H9 (cell line): Measurements from ENCODE around the gene ANO9. TPM values are rescaled to one million over a fixed set of nuclear protein-coding genes. Genes with fewer than 3 reads are reported as not detected.

ENCODE experiments used
- DNase-seq: peaks from one replicate; pipeline ENCODE4 v3.0.0-alpha.2; 2017
- H2AFZ ChIP-seq: one replicate; pipeline ENCODE4 v1.6.1; 2013; ENCODE audit warnings: mild to moderate bottlenecking, low read length, control low read depth, moderate library complexity
- H2AK5ac ChIP-seq: 2 replicates; pipeline ENCODE4 v1.6.1; 2013; ENCODE audit warnings: low read length, control low read depth, mixed read lengths; ENCODE audit not compliant: insufficient read length
- H2BK120ac ChIP-seq: one replicate; pipeline ENCODE4 v1.6.1; 2013; ENCODE audit warnings: low read depth, mild to moderate bottlenecking, low read length, control low read depth, inconsistent platforms; ENCODE audit not compliant: poor library complexity, severe bottlenecking
- H2BK12ac ChIP-seq: 2 replicates; pipeline ENCODE4 v1.6.1; 2013; ENCODE audit warnings: low read length, control low read depth, mixed read lengths, low read depth; ENCODE audit not compliant: insufficient read length
- H2BK15ac ChIP-seq: 2 replicates; pipeline ENCODE4 v1.6.1; 2013; ENCODE audit warnings: low read depth, low read length, control low read depth
- H2BK20ac ChIP-seq: one replicate; pipeline ENCODE4 v1.6.1; 2013; ENCODE audit warnings: low read depth, mild to moderate bottlenecking, low read length, control low read depth, inconsistent platforms; ENCODE audit not compliant: poor library complexity, severe bottlenecking
- H2BK5ac ChIP-seq: 2 replicates; pipeline ENCODE4 v1.6.1; 2013; ENCODE audit warnings: low read length, control low read depth, mixed read lengths; ENCODE audit not compliant: insufficient read length
- H3K14ac ChIP-seq: 2 replicates; pipeline ENCODE4 v1.6.1; 2013; ENCODE audit warnings: low read length, control low read depth; ENCODE audit not compliant: insufficient read depth
- H3K18ac ChIP-seq: 2 replicates; pipeline ENCODE4 v1.6.1; 2013; ENCODE audit warnings: low read depth, mild to moderate bottlenecking, mixed read lengths, low read length, control low read depth; ENCODE audit not compliant: insufficient read length
- H3K23ac ChIP-seq: 2 replicates; pipeline ENCODE4 v1.6.1; 2013; ENCODE audit warnings: low read length, control low read depth, mixed read lengths, low read depth; ENCODE audit not compliant: insufficient read length
- H3K23me2 ChIP-seq: 2 replicates; pipeline ENCODE4 v1.6.1; 2013; ENCODE audit warnings: low read depth, mild to moderate bottlenecking, mixed read lengths, low read length, control low read depth; ENCODE audit not compliant: insufficient read length, poor library complexity, severe bottlenecking
- H3K27ac ChIP-seq: 2 replicates; pipeline ENCODE4 v1.5.1; 2013; ENCODE audit warnings: low read length, control low read depth, mixed read lengths, low read depth; ENCODE audit not compliant: insufficient read length
- H3K27me3 ChIP-seq: 2 replicates; pipeline ENCODE4 v1.6.1; 2013; ENCODE audit warnings: low read length, control low read depth, inconsistent platforms; ENCODE audit not compliant: insufficient read depth
- H3K4ac ChIP-seq: 2 replicates; pipeline ENCODE4 v1.6.1; 2013; ENCODE audit warnings: low read depth, mild to moderate bottlenecking, control low read depth, inconsistent platforms, low read length, moderate library complexity
- H3K4me1 ChIP-seq: 2 replicates; pipeline ENCODE4 v1.6.1; 2013; ENCODE audit warnings: low read length, control low read depth, inconsistent platforms; ENCODE audit not compliant: insufficient read depth
- H3K4me2 ChIP-seq: 2 replicates; pipeline ENCODE4 v1.6.1; 2013; ENCODE audit warnings: low read length, control low read depth, mixed read lengths; ENCODE audit not compliant: insufficient read length, insufficient read depth
- H3K56ac ChIP-seq: 2 replicates; pipeline ENCODE4 v1.6.1; 2013; ENCODE audit warnings: low read depth, mild to moderate bottlenecking, mixed read lengths, low read length, control low read depth; ENCODE audit not compliant: insufficient read length
- H3K79me1 ChIP-seq: 2 replicates; pipeline ENCODE4 v1.6.1; 2013; ENCODE audit warnings: low read depth, mild to moderate bottlenecking, moderate library complexity, low read length, control low read depth, inconsistent platforms; ENCODE audit not compliant: insufficient read depth, poor library complexity, severe bottlenecking
- H3K79me2 ChIP-seq: 2 replicates; pipeline ENCODE4 v1.6.1; 2013; ENCODE audit warnings: low read length, control low read depth, inconsistent platforms; ENCODE audit not compliant: insufficient read depth
- H3K9ac ChIP-seq: 2 replicates; pipeline ENCODE4 v1.6.1; 2013; ENCODE audit warnings: low read length, control low read depth, mixed read lengths; ENCODE audit not compliant: insufficient read length; ENCODE audit errors: extremely low read depth
- H3K9me3 ChIP-seq: one replicate; pipeline ENCODE4 v1.6.1; 2013; ENCODE audit warnings: low read depth, low read length, inconsistent platforms; ENCODE audit not compliant: control insufficient read depth
- H3T11ph ChIP-seq: one replicate; pipeline ENCODE4 v1.6.1; 2013; ENCODE audit warnings: mild to moderate bottlenecking, low read length, control low read depth, inconsistent platforms
- H4K20me1 ChIP-seq: one replicate; pipeline ENCODE4 v1.6.1; 2013; ENCODE audit not compliant: control insufficient read depth, insufficient read length, insufficient read depth
- H4K5ac ChIP-seq: 2 replicates; pipeline ENCODE4 v1.6.1; 2013; ENCODE audit warnings: low read depth, mild to moderate bottlenecking, mixed read lengths, low read length, control low read depth; ENCODE audit not compliant: insufficient read length
- H4K8ac ChIP-seq: replicated peaks from 2 replicates; pipeline ENCODE4 v1.6.1; 2013; ENCODE audit warnings: low read length, control low read depth, mixed read lengths, low read depth; ENCODE audit not compliant: insufficient read length
- H4K91ac ChIP-seq: 2 replicates; pipeline ENCODE4 v1.6.1; 2013; ENCODE audit warnings: low read depth, mild to moderate bottlenecking, moderate library complexity, mixed read lengths, low read length, control low read depth; ENCODE audit not compliant: insufficient read length
- H3K27ac Mint-ChIP-seq, 3 experiments: 2 replicates in 2 of 3; 3 replicates in 1 of 3; pipeline ENCODE4 v1.8.0; 2020 to 2021; ENCODE audit warnings: mixed read lengths in 3 of 3, mild to moderate bottlenecking in 1 of 3, moderate library complexity in 1 of 3
- H3K27me3 Mint-ChIP-seq: 2 replicates; pipeline ENCODE4 v1.8.0; 2021; ENCODE audit warnings: low read depth, mild to moderate bottlenecking, moderate library complexity, mixed read lengths
- H3K36me3 Mint-ChIP-seq, 3 experiments: 2 replicates in 2 of 3; 3 replicates in 1 of 3; pipeline ENCODE4 v1.8.0; 2020 to 2021; ENCODE audit warnings: low read depth in 3 of 3, mixed read lengths in 3 of 3; ENCODE audit not compliant: insufficient read depth in 1 of 3
- H3K4me1 Mint-ChIP-seq, 2 experiments: 2 replicates each; pipeline ENCODE4 v1.8.0; 2020; ENCODE audit warnings: mixed read lengths in 2 of 2
- H3K4me3 Mint-ChIP-seq, 2 experiments: 2 replicates in 1 of 2; 3 replicates in 1 of 2; pipeline ENCODE4 v1.8.0; 2020 to 2021; ENCODE audit warnings: mild to moderate bottlenecking in 2 of 2, mixed read lengths in 2 of 2, moderate library complexity in 1 of 2
- H3K9me3 Mint-ChIP-seq, 2 experiments: 2 replicates in 1 of 2; 3 replicates in 1 of 2; pipeline ENCODE4 v1.8.0; 2020; ENCODE audit warnings: mild to moderate bottlenecking in 2 of 2, mixed read lengths in 2 of 2, moderate library complexity in 1 of 2
- WGBS: extraction: QIAGEN DNeasy Blood & Tissue Kit; methylation state at CpG from one replicate; pipeline ENCODE4 v1.1.7; 2013; ENCODE audit warnings: missing lambda C conversion rate, low lambda C conversion rate, mixed read lengths; ENCODE audit not compliant: insufficient read length; ENCODE audit errors: extremely low coverage; 5-methylcytosine and 5-hydroxymethylcytosine counted together
- total RNA-seq: library from RNA; stranded (reverse); gene quantifications from 2 replicates; pipeline ENCODE4 v1.2.1, GENCODE V29; 2021
- TF ChIP-seq, protein P1 (sequence below): fragments of 200-600 bp; sonication (generic); conservative IDR thresholded peaks from 3 replicates; pipeline ENCODE4 v1.8.0; 2021; ENCODE audit warnings: antibody characterized with exemption, mild to moderate bottlenecking

Gene ANO9
- total RNA-seq, 1 experiment from 2014 or later, result 13.1 TPM

DNA sequence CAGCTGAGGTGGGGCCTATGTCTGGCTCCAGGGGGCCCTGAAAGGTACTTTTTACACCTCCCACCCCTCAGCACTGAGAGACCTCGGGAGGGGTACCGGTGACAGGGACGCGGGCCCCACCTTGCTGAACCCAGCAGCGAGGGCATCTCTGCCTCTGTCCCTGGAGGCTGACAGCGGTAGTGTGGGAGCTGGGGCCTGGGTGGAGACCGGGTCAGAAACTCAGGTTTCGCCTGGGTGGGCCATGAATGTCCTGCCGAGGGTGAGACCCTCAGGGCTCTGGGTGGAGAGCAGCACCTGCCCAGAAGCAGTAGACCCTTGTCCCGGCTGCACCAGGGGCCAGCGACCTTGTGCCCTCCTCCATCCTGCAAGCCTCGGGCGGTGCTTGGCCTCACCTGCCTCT, 30.5 kb upstream of the ANO9 start:
- no peaks in the 10 kb centered on the region for H3K23me2 ChIP-seq
- Mint-ChIP-seq H3K36me3 (peaks cover 2 to 4% (median 3%) of the 10 kb centered on the region in 3 experiments; a peak in 5 of 7 replicates), H3K27me3 (no peaks in the 10 kb centered on the region), H3K4me1 (peaks cover 17 to 34% of the 10 kb centered on the region in 2 experiments), H3K9me3 (no peaks in the 10 kb centered on the region), H3K27ac (no peak overlapping the region), H3K4me3 (no peak overlapping the region)
- no peak overlapping the region for H3K9ac ChIP-seq
- no peaks in the 10 kb centered on the region for H3K79me1 ChIP-seq
- H2AK5ac ChIP-seq, result no peak overlapping the region
- H3T11ph ChIP-seq, result no peak overlapping the region
- H4K8ac ChIP-seq, result no peak overlapping the region
- H3K4me2 ChIP-seq, result no peak overlapping the region
- no peak overlapping the region for H3K23ac ChIP-seq
- H3K18ac ChIP-seq, result no peak overlapping the region
- H2BK15ac ChIP-seq, result no peak overlapping the region
- no peak overlapping the region for H2AFZ ChIP-seq
- no peak overlapping the region for H4K91ac ChIP-seq
- WGBS, result no CpG with 5 or more reads among the region's 13 CpGs
- no peak overlapping the region for H2BK20ac ChIP-seq
- no peaks in the 10 kb centered on the region for H3K9me3 ChIP-seq
- H3K14ac ChIP-seq, result no peak overlapping the region
- H4K20me1 ChIP-seq, result no peaks in the 10 kb centered on the region
- no peaks in the 10 kb centered on the region; the same call in 1 of the 2 replicates for H3K79me2 ChIP-seq
- no peak overlapping the region for H2BK12ac ChIP-seq
- no peaks in the 10 kb centered on the region for H3K27me3 ChIP-seq
- no peak overlapping the region for H4K5ac ChIP-seq
- no peak overlapping the region for H2BK5ac ChIP-seq
- no peak overlapping the region for H2BK120ac ChIP-seq
- DNase-seq, result no peak
- TF ChIP-seq, protein P1, sequence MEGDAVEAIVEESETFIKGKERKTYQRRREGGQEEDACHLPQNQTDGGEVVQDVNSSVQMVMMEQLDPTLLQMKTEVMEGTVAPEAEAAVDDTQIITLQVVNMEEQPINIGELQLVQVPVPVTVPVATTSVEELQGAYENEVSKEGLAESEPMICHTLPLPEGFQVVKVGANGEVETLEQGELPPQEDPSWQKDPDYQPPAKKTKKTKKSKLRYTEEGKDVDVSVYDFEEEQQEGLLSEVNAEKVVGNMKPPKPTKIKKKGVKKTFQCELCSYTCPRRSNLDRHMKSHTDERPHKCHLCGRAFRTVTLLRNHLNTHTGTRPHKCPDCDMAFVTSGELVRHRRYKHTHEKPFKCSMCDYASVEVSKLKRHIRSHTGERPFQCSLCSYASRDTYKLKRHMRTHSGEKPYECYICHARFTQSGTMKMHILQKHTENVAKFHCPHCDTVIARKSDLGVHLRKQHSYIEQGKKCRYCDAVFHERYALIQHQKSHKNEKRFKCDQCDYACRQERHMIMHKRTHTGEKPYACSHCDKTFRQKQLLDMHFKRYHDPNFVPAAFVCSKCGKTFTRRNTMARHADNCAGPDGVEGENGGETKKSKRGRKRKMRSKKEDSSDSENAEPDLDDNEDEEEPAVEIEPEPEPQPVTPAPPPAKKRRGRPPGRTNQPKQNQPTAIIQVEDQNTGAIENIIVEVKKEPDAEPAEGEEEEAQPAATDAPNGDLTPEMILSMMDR, result peak; percentile 33; the same call in 1 of the 3 replicates
- H3K4me1 ChIP-seq, result peaks cover 5% of the 10 kb centered on the region; the same call in 1 of the 2 replicates
- H3K56ac ChIP-seq, result no peak overlapping the region
- H3K4ac ChIP-seq, result no peak overlapping the region
- no peak overlapping the region for H3K27ac ChIP-seq
